ENCODE results near the gene STX8.

STX8 gene

GRCh38 chr17:9414471-9414870 is 161.1 kb downstream of the STX8 start:
- TF ChIP-seq CTCF (IDR thresholded peaks at IDR 0.05; ENCODE audit: low read depth, low read length) = no peak
- no peak overlapping the region for H3K4me3 ChIP-seq (ENCODE audit: low read depth, low read length)

- no peak for TF ChIP-seq CTCF (IDR thresholded peaks at IDR 0.05; ENCODE audit: low read depth, low read length)
- no peak overlapping the region for H3K4me3 ChIP-seq (ENCODE audit: low read depth, low read length)
These were observed 164.9 kb downstream of the STX8 start for GRCh38 chr17:9410737-9411136.

GRCh38 chr17:9410301-9410700 is 165.3 kb downstream of the STX8 start:
- TF ChIP-seq CTCF (IDR thresholded peaks at IDR 0.05; ENCODE audit: low read depth, low read length) = no peak
- H3K4me3 ChIP-seq (ENCODE audit: low read depth, low read length) = no peak overlapping the region

GRCh38 chr17:9409878-9410277 is 165.7 kb downstream of the STX8 start:
- no peak for TF ChIP-seq CTCF (IDR thresholded peaks at IDR 0.05; ENCODE audit: low read depth, low read length)
- H3K4me3 ChIP-seq (ENCODE audit: low read depth, low read length) = no peak overlapping the region

- no peak for TF ChIP-seq CTCF (IDR thresholded peaks at IDR 0.05; ENCODE audit: low read depth, low read length)
- no peak overlapping the region for H3K4me3 ChIP-seq (ENCODE audit: low read depth, low read length)
These were observed 166.5 kb downstream of the STX8 start for GRCh38 chr17:9408868-9409829.

GRCh38 chr17:9408381-9408780 is 167.2 kb downstream of the STX8 start:
- no peak for TF ChIP-seq CTCF (IDR thresholded peaks at IDR 0.05; ENCODE audit: low read depth, low read length)
- no peak overlapping the region for H3K4me3 ChIP-seq (ENCODE audit: low read depth, low read length)

GRCh38 chr17:9406046-9406606 is 169.5 kb downstream of the STX8 start:
- no peak for TF ChIP-seq CTCF (IDR thresholded peaks at IDR 0.05; ENCODE audit: low read depth, low read length)
- no peak overlapping the region for H3K4me3 ChIP-seq (ENCODE audit: low read depth, low read length)
